AG10803 (cell line): ENCODE measurements around the gene RAB11FIP3.

Experiments used
- DNase-seq: peaks from one replicate; pipeline ENCODE4 v3.0.0; 2010; ENCODE audit warnings: low read depth
- H3K4me3 ChIP-seq: 2 replicates; pipeline ENCODE4 v1.5.1; 2011; ENCODE audit warnings: mild to moderate bottlenecking, low read length, control low read depth
- TF ChIP-seq, protein P1 (sequence below): conservative IDR thresholded peaks from 2 replicates; pipeline ENCODE4 v1.5.1; 2011; ENCODE audit warnings: mild to moderate bottlenecking, low read length, control low read depth, inconsistent platforms

The RAB11FIP3 gene

DNA sequence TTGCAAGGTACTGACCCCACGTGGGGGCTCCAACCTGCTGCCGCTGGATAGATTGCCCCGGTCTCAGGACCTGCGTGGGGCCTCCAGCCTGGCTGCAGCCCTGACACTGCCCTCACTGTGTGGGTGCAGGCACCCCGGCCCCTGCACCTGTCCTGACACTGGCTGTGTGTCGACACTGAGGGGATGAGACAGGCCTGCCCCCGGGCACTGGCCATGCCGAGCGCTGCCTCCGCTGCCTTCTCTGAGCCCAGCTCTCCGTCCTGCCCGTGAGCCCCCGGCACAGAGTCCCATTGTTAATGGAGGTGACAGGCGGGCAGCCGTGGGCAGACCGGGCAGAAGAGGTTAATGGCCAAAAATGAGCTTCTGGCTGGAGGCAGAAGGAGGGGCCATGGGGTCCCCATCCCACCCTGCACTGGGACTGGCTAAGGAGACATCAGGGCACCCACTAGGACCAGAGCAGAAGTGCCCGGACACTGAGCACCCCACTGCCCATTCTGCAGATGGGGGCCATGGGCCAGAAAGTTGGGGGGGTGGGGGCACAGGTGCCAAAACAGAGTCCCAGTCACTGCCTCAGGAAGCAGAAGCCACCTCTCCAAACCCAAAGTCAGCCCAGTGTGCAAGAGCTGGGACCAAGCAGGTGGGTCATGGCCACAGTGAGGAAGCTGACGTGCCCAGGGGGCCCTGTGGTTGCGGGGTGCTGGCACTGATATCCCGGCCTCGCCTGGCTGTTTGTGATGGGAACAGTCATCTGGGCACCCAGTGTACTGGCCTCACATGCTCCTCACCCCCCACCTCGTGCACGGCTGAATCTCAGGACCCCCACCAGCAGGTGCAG lies 132.2 kb downstream of the RAB11FIP3 start:
- no peak overlapping the region for H3K4me3 ChIP-seq
- no peak for DNase-seq
- TF ChIP-seq, protein P1, sequence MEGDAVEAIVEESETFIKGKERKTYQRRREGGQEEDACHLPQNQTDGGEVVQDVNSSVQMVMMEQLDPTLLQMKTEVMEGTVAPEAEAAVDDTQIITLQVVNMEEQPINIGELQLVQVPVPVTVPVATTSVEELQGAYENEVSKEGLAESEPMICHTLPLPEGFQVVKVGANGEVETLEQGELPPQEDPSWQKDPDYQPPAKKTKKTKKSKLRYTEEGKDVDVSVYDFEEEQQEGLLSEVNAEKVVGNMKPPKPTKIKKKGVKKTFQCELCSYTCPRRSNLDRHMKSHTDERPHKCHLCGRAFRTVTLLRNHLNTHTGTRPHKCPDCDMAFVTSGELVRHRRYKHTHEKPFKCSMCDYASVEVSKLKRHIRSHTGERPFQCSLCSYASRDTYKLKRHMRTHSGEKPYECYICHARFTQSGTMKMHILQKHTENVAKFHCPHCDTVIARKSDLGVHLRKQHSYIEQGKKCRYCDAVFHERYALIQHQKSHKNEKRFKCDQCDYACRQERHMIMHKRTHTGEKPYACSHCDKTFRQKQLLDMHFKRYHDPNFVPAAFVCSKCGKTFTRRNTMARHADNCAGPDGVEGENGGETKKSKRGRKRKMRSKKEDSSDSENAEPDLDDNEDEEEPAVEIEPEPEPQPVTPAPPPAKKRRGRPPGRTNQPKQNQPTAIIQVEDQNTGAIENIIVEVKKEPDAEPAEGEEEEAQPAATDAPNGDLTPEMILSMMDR = no peak

DNA sequence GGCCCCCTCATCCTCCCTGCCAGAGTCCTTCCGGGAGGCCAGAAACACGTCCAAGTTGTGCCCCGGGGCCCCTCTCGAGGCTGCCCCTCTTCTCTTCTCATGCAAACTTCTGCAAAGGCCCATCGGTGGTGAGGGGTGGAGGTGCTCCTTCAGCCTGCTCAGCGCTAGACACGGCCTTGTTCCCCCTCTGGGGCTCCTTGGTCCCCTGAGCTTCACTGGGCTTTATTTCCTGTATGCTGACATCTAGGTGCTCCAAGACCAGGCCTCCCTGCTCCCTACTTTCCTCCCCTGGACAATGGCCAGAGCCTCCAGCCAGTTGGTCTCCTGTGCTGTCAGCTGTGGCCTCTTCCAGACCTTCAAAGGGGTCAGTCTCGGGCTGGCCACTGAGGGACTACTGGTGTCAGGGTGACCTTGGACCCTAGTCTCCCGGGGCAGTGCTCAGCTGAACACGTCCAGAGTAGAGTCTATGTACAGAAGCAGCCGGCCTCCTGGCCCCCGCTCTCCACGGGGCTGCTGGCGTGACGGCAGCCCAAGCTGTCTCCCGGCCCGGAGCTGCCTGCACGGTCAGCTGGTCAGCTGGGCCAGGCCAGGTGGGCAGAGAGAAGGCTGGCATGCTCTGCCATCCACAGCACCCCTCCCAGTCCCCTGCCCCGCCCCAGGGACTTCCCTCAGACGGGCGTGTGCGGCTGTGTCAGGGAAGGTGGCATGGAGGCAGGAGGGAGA lies 133.0 kb downstream of the RAB11FIP3 start:
- TF ChIP-seq, protein P1 = no peak
- DNase-seq = no peak
- no peak overlapping the region for H3K4me3 ChIP-seq

GRCh38 chr16:559021-559380 lies 133.6 kb downstream of the RAB11FIP3 start:
- DNase-seq = no peak
- TF ChIP-seq, protein P1 = no peak
- no peak overlapping the region for H3K4me3 ChIP-seq

- TF ChIP-seq, protein P1 = no peak
- no peak for DNase-seq
- H3K4me3 ChIP-seq = no peak overlapping the region
Measured at GRCh38 chr16:559411-560203, 134.2 kb downstream of the RAB11FIP3 start.

- DNase-seq = no peak
- no peak within 1 kb of the TSS for H3K4me3 ChIP-seq
- TF ChIP-seq, protein P1 = no peak
Measured at GRCh38 chr16:560204-560700, 134.8 kb downstream of the RAB11FIP3 start, which contains the start of gene PRR35. PRR35 (plus strand) TSS chr16:560394; CDS start chr16:563295, 2,901 bp downstream.

DNA sequence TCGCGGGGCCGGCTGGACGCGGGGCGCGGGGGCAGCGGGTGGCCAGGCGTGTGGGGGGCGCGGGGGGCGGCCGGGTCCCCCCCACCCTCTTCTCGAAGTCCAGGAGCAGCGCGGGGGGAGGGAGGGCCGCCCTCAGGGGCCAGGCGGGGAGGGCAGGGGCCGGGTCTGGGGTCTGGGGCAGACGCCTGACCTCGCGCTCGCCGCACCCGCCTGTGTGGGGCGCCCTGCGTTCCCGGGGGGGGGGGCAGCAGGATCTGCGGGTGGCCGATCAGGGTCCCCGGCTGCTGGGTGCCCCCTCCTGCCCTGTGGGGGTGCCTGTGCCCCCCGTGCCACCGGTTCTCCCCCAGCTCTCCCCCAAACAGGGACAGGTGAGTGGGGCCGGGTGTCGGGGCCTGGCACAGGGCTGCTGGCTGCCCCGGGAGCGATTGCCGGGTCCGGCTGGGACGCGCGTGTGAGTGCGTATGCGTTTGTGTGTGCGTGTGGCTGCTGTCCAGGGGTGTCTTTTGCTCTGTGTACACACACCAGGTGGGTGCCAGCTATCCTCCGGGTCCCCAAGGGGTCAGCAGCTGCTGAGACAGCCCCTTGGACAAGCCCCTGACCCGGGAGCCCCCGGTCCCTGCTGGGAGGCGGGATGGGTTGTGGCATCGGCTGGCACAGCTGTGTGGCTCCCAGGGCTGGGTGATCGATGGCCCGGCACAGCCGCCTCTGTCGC lies 135.4 kb downstream of the RAB11FIP3 start:
- no peak overlapping the region for H3K4me3 ChIP-seq
- no peak for DNase-seq

More for the DNA sequence above, 135.4 kb downstream of the RAB11FIP3 start:
- TF ChIP-seq, protein P1 = no peak
